Peyer's patch (tissue), 4 donors: ENCODE measurements around the gene PDK4.

Experiments
- CTCF ChIP-seq, 6 experiments: fragments of 450-650 bp in 4 of 6; fragments of 200-600 bp in 2 of 6; sonication (generic) in 1 of 6; IDR thresholded peaks; one replicate each; pipeline ENCODE4 v1.5.1; 2017 to 2019; ENCODE audit warnings: antibody characterized with exemption in 6 of 6, mild to moderate bottlenecking in 3 of 6, moderate library complexity in 1 of 6
- POLR2A ChIP-seq, 2 donors: fragments of 450-650 bp; IDR thresholded peaks; one replicate each; pipeline ENCODE4 v1.5.1; 2017; ENCODE audit warnings: antibody characterized with exemption in 2 of 2, mild to moderate bottlenecking in 2 of 2, moderate library complexity in 2 of 2

- TF ChIP-seq CTCF (IDR thresholded peaks at IDR 0.05) (no peak), POLR2A (IDR thresholded peaks at IDR 0.05) (no peak)
Observed at GRCh38 chr7:95619921-95620320, 23.6 kb upstream of the PDK4 start.
